ENCODE measurements around the gene TMEM132D. TPM values are rescaled to one million over a fixed set of nuclear protein-coding genes. Genes with fewer than 3 reads are reported as not detected.

Gene TMEM132D
- total RNA-seq, 1 donor from 2014 or later = not detected

DNA sequence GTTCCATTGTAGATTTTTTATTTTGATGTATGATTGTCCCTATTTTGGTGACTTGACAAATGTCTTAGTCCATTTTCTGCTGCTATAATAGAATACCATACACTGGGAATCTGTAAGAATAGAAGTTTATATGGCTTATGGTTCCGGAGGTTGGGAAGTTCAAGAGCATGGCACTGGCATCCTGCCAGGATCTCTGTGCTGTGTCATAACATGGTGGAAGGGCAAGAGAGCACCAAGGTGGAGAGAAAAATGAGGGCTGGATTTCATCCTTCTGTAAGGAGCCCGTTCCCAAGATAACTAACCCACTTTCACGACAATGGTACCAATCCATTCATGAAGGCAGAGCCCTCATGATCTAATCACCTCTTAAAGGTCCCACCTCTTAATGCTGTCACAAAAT, 176.7 kb downstream of the TMEM132D start:
- H3K4me1 Mint-ChIP-seq (ENCODE audit: low read depth) = no peaks in the 10 kb centered on the region
- no peaks in the 10 kb centered on the region for H3K36me3 Mint-ChIP-seq (ENCODE audit: low read depth)
- H3K27me3 Mint-ChIP-seq (ENCODE audit: insufficient read depth) = no peaks in the 10 kb centered on the region
- peaks cover 36% of the 10 kb centered on the region for H3K9me3 Mint-ChIP-seq
- DNase-seq (ENCODE audit: low spot score) = no peak
- no peak overlapping the region for H3K4me3 Mint-ChIP-seq
- no peak overlapping the region for H3K27ac Mint-ChIP-seq
- intact Hi-C loops (cut with micrococcal nuclease) = no loop called here

- H3K27ac Mint-ChIP-seq = no peak overlapping the region
- H3K27me3 Mint-ChIP-seq (ENCODE audit: insufficient read depth) = no peaks in the 10 kb centered on the region
- H3K9me3 Mint-ChIP-seq = peaks cover 20% of the 10 kb centered on the region
- no peak overlapping the region for H3K4me3 Mint-ChIP-seq
- DNase-seq (ENCODE audit: low spot score) = no peak
- H3K36me3 Mint-ChIP-seq (ENCODE audit: low read depth) = no peaks in the 10 kb centered on the region
- intact Hi-C loops (cut with micrococcal nuclease) = no loop called here
- H3K4me1 Mint-ChIP-seq (ENCODE audit: low read depth) = no peaks in the 10 kb centered on the region
Measured at GRCh38 chr12:129723260-129723659, 180.6 kb downstream of the TMEM132D start.

GRCh38 chr12:129720618-129721017, 183.2 kb downstream of the TMEM132D start:
- intact Hi-C loops (cut with micrococcal nuclease) = no loop called here
- Mint-ChIP-seq H3K27me3 (ENCODE audit: insufficient read depth) (no peaks in the 10 kb centered on the region), H3K27ac (no peak overlapping the region), H3K36me3 (ENCODE audit: low read depth) (no peaks in the 10 kb centered on the region), H3K4me3 (no peak overlapping the region), H3K4me1 (ENCODE audit: low read depth) (no peaks in the 10 kb centered on the region), H3K9me3 (peaks cover 28% of the 10 kb centered on the region)
- DNase-seq (ENCODE audit: low spot score) = no peak

- Mint-ChIP-seq H3K9me3 (peaks cover 35% of the 10 kb centered on the region), H3K36me3 (ENCODE audit: low read depth) (no peaks in the 10 kb centered on the region), H3K4me1 (ENCODE audit: low read depth) (no peaks in the 10 kb centered on the region), H3K27ac (no peak overlapping the region), H3K4me3 (no peak overlapping the region), H3K27me3 (ENCODE audit: insufficient read depth) (no peaks in the 10 kb centered on the region)
- DNase-seq (ENCODE audit: low spot score) = no peak
- intact Hi-C loops (cut with micrococcal nuclease) = no loop called here
Measured at GRCh38 chr12:129719416-129719815, 184.4 kb downstream of the TMEM132D start.

- no peak overlapping the region for H3K27ac Mint-ChIP-seq
- H3K27me3 Mint-ChIP-seq (ENCODE audit: insufficient read depth) = no peaks in the 10 kb centered on the region
- H3K9me3 Mint-ChIP-seq = peaks cover 34% of the 10 kb centered on the region
- H3K4me3 Mint-ChIP-seq = no peak overlapping the region
- no peaks in the 10 kb centered on the region for H3K4me1 Mint-ChIP-seq (ENCODE audit: low read depth)
- DNase-seq (ENCODE audit: low spot score) = no peak
- no peaks in the 10 kb centered on the region for H3K36me3 Mint-ChIP-seq (ENCODE audit: low read depth)
- intact Hi-C loops (cut with micrococcal nuclease) = no loop called here
Measured at GRCh38 chr12:129717438-129717837, 186.4 kb downstream of the TMEM132D start.

GRCh38 chr12:129716825-129717224, 187.0 kb downstream of the TMEM132D start:
- Mint-ChIP-seq H3K36me3 (ENCODE audit: low read depth) (no peaks in the 10 kb centered on the region), H3K9me3 (peaks cover 36% of the 10 kb centered on the region), H3K27ac (no peak overlapping the region), H3K4me1 (ENCODE audit: low read depth) (no peaks in the 10 kb centered on the region), H3K4me3 (no peak overlapping the region), H3K27me3 (ENCODE audit: insufficient read depth) (no peaks in the 10 kb centered on the region)
- DNase-seq (ENCODE audit: low spot score) = no peak
- intact Hi-C loops (cut with micrococcal nuclease) = no loop called here

DNA sequence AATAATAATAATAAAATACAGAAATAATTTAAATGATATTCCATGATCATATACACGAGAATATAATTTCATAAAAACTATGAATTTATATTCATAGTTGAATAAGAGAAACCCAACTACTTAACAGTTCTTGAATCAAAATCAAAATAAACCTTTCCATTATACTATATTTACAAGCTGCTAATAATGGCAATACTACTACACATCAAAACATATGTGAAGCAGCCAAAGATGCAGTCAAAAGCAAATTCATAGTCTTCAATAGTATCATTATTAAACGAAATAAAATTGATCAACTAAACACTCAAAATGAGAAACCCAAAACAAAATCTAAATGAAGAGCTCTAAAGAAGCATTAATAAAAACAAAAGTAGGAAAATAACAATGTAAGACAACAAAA, 197.1 kb downstream of the TMEM132D start:
- no peaks in the 10 kb centered on the region for H3K36me3 Mint-ChIP-seq (ENCODE audit: low read depth)
- no peaks in the 10 kb centered on the region for H3K27me3 Mint-ChIP-seq (ENCODE audit: insufficient read depth)
- DNase-seq (ENCODE audit: low spot score) = no peak
- H3K4me3 Mint-ChIP-seq = no peak overlapping the region
- H3K27ac Mint-ChIP-seq = no peak overlapping the region
- H3K9me3 Mint-ChIP-seq = peaks cover 48% of the 10 kb centered on the region
- H3K4me1 Mint-ChIP-seq (ENCODE audit: low read depth) = no peaks in the 10 kb centered on the region
- intact Hi-C loops (cut with micrococcal nuclease) = no loop called here

- H3K4me3 Mint-ChIP-seq = no peak overlapping the region
- peaks cover 45% of the 10 kb centered on the region for H3K9me3 Mint-ChIP-seq
- no peaks in the 10 kb centered on the region for H3K27me3 Mint-ChIP-seq (ENCODE audit: insufficient read depth)
- H3K27ac Mint-ChIP-seq = no peak overlapping the region
- no peak for DNase-seq (ENCODE audit: low spot score)
- H3K36me3 Mint-ChIP-seq (ENCODE audit: low read depth) = no peaks in the 10 kb centered on the region
- H3K4me1 Mint-ChIP-seq (ENCODE audit: low read depth) = no peaks in the 10 kb centered on the region
- intact Hi-C loops (cut with micrococcal nuclease) = no loop called here
Measured at GRCh38 chr12:129704232-129704830, 199.5 kb downstream of the TMEM132D start.

- DNase-seq (ENCODE audit: low spot score) = no peak
- Mint-ChIP-seq H3K4me3 (no peak overlapping the region), H3K9me3 (peaks cover 43% of the 10 kb centered on the region), H3K27ac (no peak overlapping the region), H3K4me1 (ENCODE audit: low read depth) (no peaks in the 10 kb centered on the region), H3K27me3 (ENCODE audit: insufficient read depth) (no peaks in the 10 kb centered on the region), H3K36me3 (ENCODE audit: low read depth) (no peaks in the 10 kb centered on the region)
- intact Hi-C loops (cut with micrococcal nuclease) = no loop called here
Measured at GRCh38 chr12:129701631-129702101, 202.2 kb downstream of the TMEM132D start.

DNA sequence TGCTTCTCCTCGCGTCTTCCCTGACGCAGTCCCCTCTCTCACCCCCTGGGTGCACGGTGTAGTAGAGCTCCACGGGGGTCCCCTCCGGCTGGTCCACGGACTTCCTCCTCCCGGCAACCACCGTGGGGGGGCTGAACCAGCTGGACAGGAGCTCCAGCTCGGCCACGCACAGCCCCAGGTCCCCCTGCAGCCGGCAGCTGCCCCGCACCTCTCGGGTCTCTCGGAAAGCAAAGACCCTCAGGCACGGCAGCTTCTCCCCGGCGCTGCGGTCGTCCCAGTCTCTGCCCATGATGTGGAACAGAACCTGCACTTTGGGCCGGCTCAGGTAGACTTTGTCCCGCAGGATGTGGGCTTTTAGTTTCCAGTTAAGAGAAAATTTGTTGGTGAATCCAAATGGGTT, 203.8 kb downstream of the TMEM132D start:
- Mint-ChIP-seq H3K27ac (no peak overlapping the region), H3K4me3 (no peak overlapping the region)
- intact Hi-C loops (cut with micrococcal nuclease) = no loop called here

GRCh38 chr12:129696926-129697325, 206.9 kb downstream of the TMEM132D start:
- intact Hi-C loops (cut with micrococcal nuclease) = no loop called here
- DNase-seq (ENCODE audit: low spot score) = no peak
- H3K36me3 Mint-ChIP-seq (ENCODE audit: low read depth) = no peaks in the 10 kb centered on the region
- H3K27me3 Mint-ChIP-seq (ENCODE audit: insufficient read depth) = no peaks in the 10 kb centered on the region
- peaks cover 23% of the 10 kb centered on the region for H3K9me3 Mint-ChIP-seq
- no peak overlapping the region for H3K4me3 Mint-ChIP-seq
- no peak overlapping the region for H3K27ac Mint-ChIP-seq
- H3K4me1 Mint-ChIP-seq (ENCODE audit: low read depth) = no peaks in the 10 kb centered on the region

More for the DNA sequence above, 203.8 kb downstream of the TMEM132D start:
- Mint-ChIP-seq H3K36me3 (ENCODE audit: low read depth) (no peaks in the 10 kb centered on the region), H3K9me3 (peaks cover 37% of the 10 kb centered on the region), H3K4me1 (ENCODE audit: low read depth) (no peaks in the 10 kb centered on the region), H3K27me3 (ENCODE audit: insufficient read depth) (no peaks in the 10 kb centered on the region)
- DNase-seq (ENCODE audit: low spot score) = no peak

- intact Hi-C loops (cut with micrococcal nuclease) = no loop called here
- no peak overlapping the region for H3K27ac Mint-ChIP-seq
- no peaks in the 10 kb centered on the region for H3K27me3 Mint-ChIP-seq (ENCODE audit: insufficient read depth)
- H3K9me3 Mint-ChIP-seq = peaks cover 23% of the 10 kb centered on the region
- H3K36me3 Mint-ChIP-seq (ENCODE audit: low read depth) = no peaks in the 10 kb centered on the region
- no peak overlapping the region for H3K4me3 Mint-ChIP-seq
- no peak for DNase-seq (ENCODE audit: low spot score)
- H3K4me1 Mint-ChIP-seq (ENCODE audit: low read depth) = no peaks in the 10 kb centered on the region
Measured at GRCh38 chr12:129696405-129696804, 207.4 kb downstream of the TMEM132D start.

DNA sequence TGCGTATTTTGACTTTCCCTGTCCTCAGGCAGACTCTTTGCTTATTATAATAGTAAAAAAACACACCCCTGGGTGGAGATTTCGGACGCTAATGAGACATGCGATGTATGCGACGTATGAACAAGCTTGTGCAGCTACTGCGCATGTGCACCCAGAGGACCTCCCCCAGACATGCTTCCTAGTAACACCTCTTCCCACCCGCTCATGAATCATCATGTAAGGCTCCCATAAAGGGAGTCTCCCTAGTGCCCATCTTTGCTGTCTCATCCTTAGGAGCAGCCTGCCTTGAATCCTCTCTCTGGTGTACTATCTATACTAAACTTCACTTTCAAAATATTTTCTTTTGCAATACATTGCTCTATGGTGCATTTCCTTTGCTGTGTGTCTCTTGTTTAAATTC, 210.1 kb downstream of the TMEM132D start:
- H3K9me3 Mint-ChIP-seq = peaks cover 16% of the 10 kb centered on the region
- H3K27ac Mint-ChIP-seq = no peak overlapping the region
- no peak overlapping the region for H3K4me3 Mint-ChIP-seq
- H3K36me3 Mint-ChIP-seq (ENCODE audit: low read depth) = no peaks in the 10 kb centered on the region
- H3K4me1 Mint-ChIP-seq (ENCODE audit: low read depth) = no peaks in the 10 kb centered on the region
- intact Hi-C loops (cut with micrococcal nuclease) = no loop called here
- no peaks in the 10 kb centered on the region for H3K27me3 Mint-ChIP-seq (ENCODE audit: insufficient read depth)
- DNase-seq (ENCODE audit: low spot score) = no peak

GRCh38 chr12:129687731-129688130, 216.1 kb downstream of the TMEM132D start:
- no peaks in the 10 kb centered on the region for H3K27me3 Mint-ChIP-seq (ENCODE audit: insufficient read depth)
- H3K27ac Mint-ChIP-seq = no peak overlapping the region
- H3K4me1 Mint-ChIP-seq (ENCODE audit: low read depth) = no peaks in the 10 kb centered on the region
- no peak overlapping the region for H3K4me3 Mint-ChIP-seq
- H3K9me3 Mint-ChIP-seq = peaks cover 9% of the 10 kb centered on the region
- no peak for DNase-seq (ENCODE audit: low spot score)
- no peaks in the 10 kb centered on the region for H3K36me3 Mint-ChIP-seq (ENCODE audit: low read depth)
- intact Hi-C loops (cut with micrococcal nuclease) = no loop called here

Measured in activated T-helper 1 cell treated with anti-CD3 and anti-CD28 coated beads, Interleukin-12 subunit alpha, Interleukin-12 subunit beta, Interleukin-2, Interleukin-4 antibody, amounts not matched to agents 30 ng/mL and 10 ng/mL and 1 ng/mL, durations not matched to agents 14 hours and 24 hours and 36 hours (primary cell).